Loucy (cell line): ENCODE data around the gene FREM1.

Experiments used
- H2AFZ ChIP-seq: fragments of 200-600 bp; sonication (generic); 2 replicates; pipeline ENCODE4 v1.6.0; 2016; ENCODE audit warnings: antibody characterized with exemption, mild to moderate bottlenecking, low read length, moderate library complexity
- H3F3A ChIP-seq: fragments of 200-600 bp; 2 replicates; pipeline ENCODE4 v1.6.0; 2016; ENCODE audit warnings: antibody characterized with exemption, low read depth, mild to moderate bottlenecking
- H3K27me3 ChIP-seq: fragments of 200-600 bp; sonication (generic); 2 replicates; pipeline ENCODE4 v1.6.1; 2014; ENCODE audit warnings: low read length, mild to moderate bottlenecking; ENCODE audit not compliant: insufficient read depth, poor library complexity, severe bottlenecking
- H3K36me3 ChIP-seq: fragments of 200-600 bp; sonication (generic); 2 replicates; pipeline ENCODE4 v1.6.1; 2016; ENCODE audit warnings: low read length; ENCODE audit not compliant: insufficient read depth
- H3K4me1 ChIP-seq: fragments of 200-600 bp; sonication (generic); 2 replicates; pipeline ENCODE4 v1.5.1; 2014; ENCODE audit warnings: low read length, mild to moderate bottlenecking; ENCODE audit not compliant: insufficient read depth, poor library complexity, severe bottlenecking
- H3K4me2 ChIP-seq: fragments of 200-600 bp; sonication (generic); 2 replicates; pipeline ENCODE4 v1.6.0; 2014; ENCODE audit warnings: antibody characterized with exemption, low read length, low read depth, mild to moderate bottlenecking; ENCODE audit not compliant: poor library complexity, severe bottlenecking
- H3K4me3 ChIP-seq: fragments of 200-600 bp; sonication (generic); 2 replicates; pipeline ENCODE4 v1.5.1; 2014; ENCODE audit warnings: low read length, mild to moderate bottlenecking, mixed read lengths; ENCODE audit not compliant: poor library complexity, severe bottlenecking
- H3K79me2 ChIP-seq: fragments of 200-600 bp; sonication (generic); 2 replicates; pipeline ENCODE4 v1.6.1; 2014; ENCODE audit warnings: low read length; ENCODE audit not compliant: insufficient read depth
- H3K9ac ChIP-seq: fragments of 200-600 bp; sonication (generic); 2 replicates; pipeline ENCODE4 v1.6.0; 2014; ENCODE audit warnings: mild to moderate bottlenecking, low read depth, low read length, moderate library complexity; ENCODE audit not compliant: poor library complexity, severe bottlenecking
- H3K9me2 ChIP-seq: fragments of 200-600 bp; sonication (generic); replicated peaks from 2 replicates; pipeline ENCODE4 v1.6.1; 2016; ENCODE audit warnings: low read depth, low read length, mixed read lengths
- H3K9me3 ChIP-seq: fragments of 200-600 bp; sonication (generic); 2 replicates; pipeline ENCODE4 v1.6.1; 2014; ENCODE audit warnings: mild to moderate bottlenecking, antibody characterized with exemption, low read length, low read depth; ENCODE audit not compliant: insufficient read depth
- H4K20me1 ChIP-seq: fragments of 200-600 bp; sonication (generic); 2 replicates; pipeline ENCODE4 v1.6.0; 2014; ENCODE audit warnings: antibody characterized with exemption, low read length, mild to moderate bottlenecking; ENCODE audit not compliant: insufficient read depth, poor library complexity, severe bottlenecking
- CTCF ChIP-seq: fragments of 200-600 bp; sonication (generic); conservative IDR thresholded peaks from 2 replicates; pipeline ENCODE4 v1.5.1; 2014; ENCODE audit warnings: mild to moderate bottlenecking, antibody characterized with exemption, low read length
- EZH2phosphoT487 ChIP-seq: fragments of 200-600 bp; IDR thresholded peaks from 2 replicates; pipeline ENCODE4 v1.6.1; 2018; ENCODE audit warnings: antibody characterized with exemption, mild to moderate bottlenecking, moderate library complexity, borderline replicate concordance

Gene FREM1

GRCh38 chr9:14690948-14691730 lies 219.1 kb downstream of the FREM1 start:
- Histone ChIP-seq H3F3A (no peaks in the 10 kb centered on the region), H2AFZ (no peak overlapping the region), H3K9me2 (no peaks in the 10 kb centered on the region), H3K4me3 (peak overlapping the region; percentile 43), H3K4me1 (peaks cover 40% of the 10 kb centered on the region), H3K4me2 (peak overlapping the region; percentile 84), H4K20me1 (no peaks in the 10 kb centered on the region), H3K27me3 (peaks cover 28% of the 10 kb centered on the region), H3K9ac (peak overlapping the region; percentile 39), H3K79me2 (peaks cover 28% of the 10 kb centered on the region), H3K9me3 (no peaks in the 10 kb centered on the region), H3K36me3 (peaks cover 5% of the 10 kb centered on the region; the same call in 1 of the 2 replicates)
- TF ChIP-seq CTCF, result no peak
- TF ChIP-seq EZH2phosphoT487, result no peak

- H3K9me3 ChIP-seq, result no peaks in the 10 kb centered on the region
- H4K20me1 ChIP-seq, result no peaks in the 10 kb centered on the region
- H3K4me1 ChIP-seq, result peaks cover 37% of the 10 kb centered on the region
- H3K79me2 ChIP-seq, result peaks cover 23% of the 10 kb centered on the region
- no peak overlapping the region for H2AFZ ChIP-seq
- H3K9ac ChIP-seq, result no peak overlapping the region
- no peak for TF ChIP-seq CTCF
- H3K9me2 ChIP-seq, result no peaks in the 10 kb centered on the region
- H3K27me3 ChIP-seq, result no peaks in the 10 kb centered on the region
- H3F3A ChIP-seq, result no peaks in the 10 kb centered on the region
- no peak overlapping the region for H3K4me3 ChIP-seq
- H3K36me3 ChIP-seq, result peaks cover 5% of the 10 kb centered on the region; the same call in 1 of the 2 replicates
- H3K4me2 ChIP-seq, result no peak overlapping the region
Observed at GRCh38 chr9:14687042-14687719, 223.0 kb downstream of the FREM1 start.

GRCh38 chr9:14686168-14686567 lies 224.1 kb downstream of the FREM1 start:
- no peak overlapping the region for H2AFZ ChIP-seq
- H4K20me1 ChIP-seq, result no peaks in the 10 kb centered on the region
- peaks cover 14% of the 10 kb centered on the region for H3K79me2 ChIP-seq
- H3K27me3 ChIP-seq, result no peaks in the 10 kb centered on the region
- H3K9ac ChIP-seq, result no peak overlapping the region
- H3F3A ChIP-seq, result no peaks in the 10 kb centered on the region
- no peak for TF ChIP-seq EZH2phosphoT487
- no peak for TF ChIP-seq CTCF
- peaks cover 27% of the 10 kb centered on the region for H3K4me1 ChIP-seq
- H3K9me2 ChIP-seq, result no peaks in the 10 kb centered on the region
- H3K9me3 ChIP-seq, result no peaks in the 10 kb centered on the region
- H3K4me3 ChIP-seq, result no peak overlapping the region
- H3K4me2 ChIP-seq, result no peak overlapping the region
- peaks cover 5% of the 10 kb centered on the region; the same call in 1 of the 2 replicates for H3K36me3 ChIP-seq
